Measurements from ENCODE around the gene RFPL3. TPM values are rescaled to one million over a fixed set of nuclear protein-coding genes. Genes with fewer than 3 reads are reported as not detected.

Gene RFPL3
- total and polyA plus RNA-seq, 2 of the 13 experiments (the other 11 are each of a cell fraction or from before 2014, with no cell fraction given), result not detected

DNA sequence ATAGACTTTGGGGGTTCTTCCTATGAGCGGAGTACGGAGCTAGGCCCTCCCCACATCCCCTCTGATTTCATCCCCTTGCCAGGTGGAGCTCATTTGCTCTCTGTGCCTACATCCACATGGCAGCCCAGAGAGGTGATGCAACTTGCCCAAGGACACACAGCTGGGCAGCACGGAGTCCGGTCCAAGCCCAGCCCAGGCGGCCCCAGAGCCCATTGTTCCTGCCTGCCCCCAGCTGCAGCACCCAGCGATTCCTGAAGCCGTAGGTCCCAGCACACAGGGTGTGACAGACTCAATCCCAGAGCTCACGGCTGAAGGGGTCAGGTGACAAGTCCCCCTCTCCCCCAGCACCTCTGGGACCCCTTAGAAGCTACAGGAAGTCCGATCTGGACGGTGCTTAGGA is 22.2 kb upstream of the RFPL3 start:
- in situ Hi-C loops (cut with HindIII; ENCODE audit: extremely low pct_ligation_motif_present, low pct_unique_long_range_greater_than_20kb), result no loop called here
- Histone ChIP-seq H3K4me1 (ENCODE audit: insufficient read depth, low read length) (no peaks in the 10 kb centered on the region), H2AFZ (ENCODE audit: low read length) (no peak overlapping the region), H3K9ac (ENCODE audit: insufficient read depth, low read depth, low read length) (no peak overlapping the region), H3K9me3 (ENCODE audit: low read length) (no peaks in the 10 kb centered on the region), H3K27ac (ENCODE audit: extremely low read length, insufficient read depth, low read length) (no peak overlapping the region), H3K27me3 (ENCODE audit: control insufficient read depth in 1 of 2, insufficient read depth in 2 of 2, low read length in 2 of 2) (peaks cover 6 to 16% of the 10 kb centered on the region in 2 experiments; a peak in 3 of 5 replicates), H3K4me2 (ENCODE audit: low read depth, low read length) (no peak overlapping the region), H3K79me2 (ENCODE audit: insufficient read depth, low read length) (no peaks in the 10 kb centered on the region), H4K20me1 (ENCODE audit: insufficient read depth, low read length) (no peaks in the 10 kb centered on the region), H3K4me3 (replicated peaks in 1 of 3; ENCODE audit: insufficient read depth in 1 of 3, low read depth in 2 of 3, low read length in 3 of 3) (no peak overlapping the region), H3K36me3 (replicated peaks in 1 of 2; ENCODE audit: control insufficient read depth in 1 of 2, insufficient read depth in 2 of 2, low read length in 2 of 2) (no peaks in the 10 kb centered on the region)
- FAIRE-seq (no peak), ATAC-seq (no peak), DNase-seq (ENCODE audit: low spot score) (no peak)
- BruUV-seq (replicated peaks), result no TSS peak
- WGBS (ENCODE audit: low lambda C conversion rate), result 46% methylated on average over 5 of the region's 10 CpGs
- POLR2A ChIA-PET, result no interaction called here
- intact Hi-C loops (cut with micrococcal nuclease; ENCODE audit: unreplicated experiment), result no loop called here
- CTCF ChIA-PET (ENCODE audit: low intra/inter-chr PET ratio, low total read pairs), result no interaction called here
- TF ChIP-seq, protein P1, sequence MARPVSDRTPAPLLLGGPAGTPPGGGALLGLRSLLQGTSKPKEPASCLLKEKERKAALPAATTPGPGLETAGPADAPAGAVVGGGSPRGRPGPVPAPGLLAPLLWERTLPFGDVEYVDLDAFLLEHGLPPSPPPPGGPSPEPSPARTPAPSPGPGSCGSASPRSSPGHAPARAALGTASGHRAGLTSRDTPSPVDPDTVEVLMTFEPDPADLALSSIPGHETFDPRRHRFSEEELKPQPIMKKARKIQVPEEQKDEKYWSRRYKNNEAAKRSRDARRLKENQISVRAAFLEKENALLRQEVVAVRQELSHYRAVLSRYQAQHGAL (CRISPR knock-in tag; IDR thresholded peaks at IDR 0.05; ENCODE audit: not compliant biosample characterization), result no peak
- peak; percentile 96 for TF ChIP-seq ZNF768 (CRISPR knock-in tag; IDR thresholded peaks at IDR 0.05)
- no peak for TF ChIP-seq NR2F1 (CRISPR knock-in tag; IDR thresholded peaks at IDR 0.05)
- TF ChIP-seq SRY (CRISPR knock-in tag; IDR thresholded peaks at IDR 0.05), result no peak
- TF ChIP-seq ARID2 (CRISPR knock-in tag; IDR thresholded peaks at IDR 0.05; ENCODE audit: borderline replicate concordance), result no peak
- TF ChIP-seq SAP130 (CRISPR knock-in tag; IDR thresholded peaks at IDR 0.05; ENCODE audit: low read depth), result no peak
- no peak for TF ChIP-seq SNAPC2 (CRISPR knock-in tag; IDR thresholded peaks at IDR 0.05)
- TF ChIP-seq ZMYM3 (CRISPR knock-in tag; IDR thresholded peaks at IDR 0.05), result 0 out of 2 replicates have a peak, but pooled peaks have one; percentile 26

DNA sequence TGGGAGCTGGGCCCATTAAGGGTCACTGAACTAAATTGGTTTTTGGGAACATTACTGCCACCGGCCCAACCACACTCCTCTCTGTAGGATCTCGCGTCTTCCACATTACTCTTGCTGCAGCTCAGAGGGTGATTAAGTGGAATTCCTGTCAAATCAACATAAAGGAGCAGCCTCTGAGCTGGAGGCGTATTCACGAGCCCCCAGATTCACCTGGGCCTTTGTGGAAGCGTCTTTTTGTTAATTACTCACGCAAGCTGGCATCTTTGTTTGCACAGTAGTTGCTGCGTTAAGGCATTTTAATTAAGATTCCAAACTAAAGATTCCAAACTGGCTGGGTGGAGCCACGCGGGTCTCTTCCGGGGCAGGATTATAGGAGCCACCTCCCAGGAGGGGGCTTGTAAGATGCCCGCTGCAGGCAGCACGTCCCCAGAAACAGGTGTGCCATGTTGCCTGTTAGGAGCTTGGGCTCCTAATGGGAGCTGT is 21.5 kb upstream of the RFPL3 start:
- Histone ChIP-seq H3K27me3 (ENCODE audit: control insufficient read depth in 1 of 2, insufficient read depth in 2 of 2, low read length in 2 of 2) (peaks cover 6 to 17% of the 10 kb centered on the region in 2 experiments; a peak in 3 of 5 replicates), H3K27ac (ENCODE audit: extremely low read length, insufficient read depth, low read length) (no peak overlapping the region), H3K4me1 (ENCODE audit: insufficient read depth, low read length) (0 out of 2 replicates have a peak, but pooled peaks cover under 1% of the 10 kb centered on the region), H4K20me1 (ENCODE audit: insufficient read depth, low read length) (no peaks in the 10 kb centered on the region), H3K79me2 (ENCODE audit: insufficient read depth, low read length) (no peaks in the 10 kb centered on the region), H3K4me3 (replicated peaks in 1 of 3; ENCODE audit: insufficient read depth in 1 of 3, low read depth in 2 of 3, low read length in 3 of 3) (no peak overlapping the region), H3K9me3 (ENCODE audit: low read length) (no peaks in the 10 kb centered on the region), H3K36me3 (replicated peaks in 1 of 2; ENCODE audit: control insufficient read depth in 1 of 2, insufficient read depth in 2 of 2, low read length in 2 of 2) (no peaks in the 10 kb centered on the region), H3K9ac (ENCODE audit: insufficient read depth, low read depth, low read length) (no peak overlapping the region), H3K4me2 (ENCODE audit: low read depth, low read length) (no peak overlapping the region), H2AFZ (ENCODE audit: low read length) (no peak overlapping the region)
- BruUV-seq (replicated peaks), result no TSS peak
- ATAC-seq, result no peak
- ChIA-PET POLR2A (no interaction called here), CTCF (ENCODE audit: low intra/inter-chr PET ratio, low total read pairs) (no interaction called here)
- WGBS (ENCODE audit: low lambda C conversion rate), result 59% methylated on average over 8 of the region's 13 CpGs
- DNase-seq (ENCODE audit: low spot score), result no peak
- intact Hi-C loops (cut with micrococcal nuclease; ENCODE audit: unreplicated experiment), result no loop called here
- in situ Hi-C loops (cut with HindIII; ENCODE audit: extremely low pct_ligation_motif_present, low pct_unique_long_range_greater_than_20kb), result no loop called here
- no peak for FAIRE-seq
- TF ChIP-seq MBNL3 (CRISPR knock-in tag; conservative IDR thresholded peaks at IDR 0.05), result no peak
- TF ChIP-seq ZNF674 (CRISPR knock-in tag; IDR thresholded peaks at IDR 0.05; ENCODE audit: low read depth), result no peak
- no peak for TF ChIP-seq RELA (CRISPR knock-in tag; IDR thresholded peaks at IDR 0.05)

Data from HepG2 (cell line).